Measurements from ENCODE around the gene KRT28.
"Not testable (repeated sequence)": the region's sequence is repeated elsewhere in the genome, so short reads cannot be mapped to it uniquely, and the experiment has no call there.

KRT28 gene

DNA sequence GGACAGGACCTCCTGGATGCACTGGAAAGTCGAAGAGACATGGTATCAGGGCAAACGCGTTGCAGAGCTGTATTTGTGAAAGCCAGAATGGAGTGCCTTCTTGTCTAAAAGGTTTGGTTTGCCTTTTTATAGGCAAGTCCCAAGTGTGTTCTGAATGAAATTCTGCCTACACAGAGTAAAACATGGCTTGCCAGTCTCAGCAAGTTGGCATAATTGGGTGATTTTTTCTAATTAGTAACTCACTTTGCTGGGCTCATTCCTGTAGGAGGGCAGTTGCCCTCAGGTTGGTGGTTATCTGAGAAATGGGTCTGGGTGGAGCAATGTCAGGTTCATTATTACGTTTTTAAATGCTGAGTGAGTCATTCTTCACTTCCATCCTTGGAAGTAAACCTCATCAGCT is 44.5 kb downstream of the KRT28 start, which contains the start of gene KRT25:
Gene KRT25, minus strand, starts transcription at position 101 of the 400 bp plus-strand sequence. Its CDS starts 60 bp downstream, at position 41.
- Histone ChIP-seq H3K79me2 (ENCODE audit: low read length) (no peaks in the 10 kb centered on the region), H3K4me2 (ENCODE audit: low read length) (no peak within 1 kb of the TSS), H3K9me3 (ENCODE audit: insufficient read depth, low read length) (peaks cover 11% of the 10 kb centered on the region; the same call in 1 of the 2 replicates), H3K27me3 (ENCODE audit: low read depth, low read length) (no peaks in the 10 kb centered on the region), H3K4me3 (ENCODE audit: low read length) (no peak within 1 kb of the TSS), H3K36me3 (replicated peaks; ENCODE audit: low read depth, low read length) (no peaks in the 10 kb centered on the region), H3K27ac (ENCODE audit: low read length) (no peak within 1 kb of the TSS), H4K20me1 (ENCODE audit: insufficient read depth, low read length) (no peaks in the 10 kb centered on the region), H3K4me1 (ENCODE audit: low read length) (no peaks in the 10 kb centered on the region), H3K9ac (ENCODE audit: low read length) (no peak within 1 kb of the TSS), H2AFZ (ENCODE audit: low read depth, low read length) (no peak within 1 kb of the TSS)
- TF ChIP-seq EZH2phosphoT487 (IDR thresholded peaks at IDR 0.05; ENCODE audit: low read depth): no peak
- TF ChIP-seq, protein P1, sequence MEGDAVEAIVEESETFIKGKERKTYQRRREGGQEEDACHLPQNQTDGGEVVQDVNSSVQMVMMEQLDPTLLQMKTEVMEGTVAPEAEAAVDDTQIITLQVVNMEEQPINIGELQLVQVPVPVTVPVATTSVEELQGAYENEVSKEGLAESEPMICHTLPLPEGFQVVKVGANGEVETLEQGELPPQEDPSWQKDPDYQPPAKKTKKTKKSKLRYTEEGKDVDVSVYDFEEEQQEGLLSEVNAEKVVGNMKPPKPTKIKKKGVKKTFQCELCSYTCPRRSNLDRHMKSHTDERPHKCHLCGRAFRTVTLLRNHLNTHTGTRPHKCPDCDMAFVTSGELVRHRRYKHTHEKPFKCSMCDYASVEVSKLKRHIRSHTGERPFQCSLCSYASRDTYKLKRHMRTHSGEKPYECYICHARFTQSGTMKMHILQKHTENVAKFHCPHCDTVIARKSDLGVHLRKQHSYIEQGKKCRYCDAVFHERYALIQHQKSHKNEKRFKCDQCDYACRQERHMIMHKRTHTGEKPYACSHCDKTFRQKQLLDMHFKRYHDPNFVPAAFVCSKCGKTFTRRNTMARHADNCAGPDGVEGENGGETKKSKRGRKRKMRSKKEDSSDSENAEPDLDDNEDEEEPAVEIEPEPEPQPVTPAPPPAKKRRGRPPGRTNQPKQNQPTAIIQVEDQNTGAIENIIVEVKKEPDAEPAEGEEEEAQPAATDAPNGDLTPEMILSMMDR (IDR thresholded peaks at IDR 0.05; ENCODE audit: low read depth, low read length): no peak

DNA sequence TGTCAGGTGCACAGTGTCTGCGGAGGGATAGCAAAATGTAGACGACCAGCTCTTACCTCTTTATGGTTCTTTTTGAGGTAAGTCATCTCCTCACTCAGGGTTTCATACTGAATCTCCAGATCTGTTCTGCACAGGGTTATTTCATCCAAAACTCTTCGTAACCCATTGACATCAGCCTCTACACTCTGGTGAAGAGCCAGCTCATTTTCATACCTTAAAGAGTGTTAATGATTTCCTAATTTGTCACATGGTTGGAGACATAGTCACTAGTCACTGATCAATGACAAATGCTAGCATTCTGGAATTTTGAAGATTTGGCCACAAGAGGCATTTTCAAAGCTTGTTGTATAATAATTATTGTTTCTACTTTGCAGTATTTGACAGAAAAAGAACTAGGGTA is 46.0 kb downstream of the KRT28 start:
- Histone ChIP-seq H3K4me1 (ENCODE audit: low read length) (no peaks in the 10 kb centered on the region), H2AFZ (ENCODE audit: low read depth, low read length) (no peak overlapping the region), H3K4me3 (ENCODE audit: low read length) (no peak overlapping the region), H4K20me1 (ENCODE audit: insufficient read depth, low read length) (no peaks in the 10 kb centered on the region), H3K27ac (ENCODE audit: low read length) (no peak overlapping the region), H3K9me3 (ENCODE audit: insufficient read depth, low read length) (no peaks in the 10 kb centered on the region), H3K79me2 (ENCODE audit: low read length) (no peaks in the 10 kb centered on the region), H3K9ac (ENCODE audit: low read length) (no peak overlapping the region), H3K27me3 (ENCODE audit: low read depth, low read length) (peaks cover under 1% of the 10 kb centered on the region; the same call in 1 of the 2 replicates), H3K36me3 (replicated peaks; ENCODE audit: low read depth, low read length) (no peaks in the 10 kb centered on the region), H3K4me2 (ENCODE audit: low read length) (no peak overlapping the region)
- no peak for TF ChIP-seq EZH2phosphoT487 (IDR thresholded peaks at IDR 0.05; ENCODE audit: low read depth)
- TF ChIP-seq, protein P1 (IDR thresholded peaks at IDR 0.05; ENCODE audit: low read depth, low read length): no peak

DNA sequence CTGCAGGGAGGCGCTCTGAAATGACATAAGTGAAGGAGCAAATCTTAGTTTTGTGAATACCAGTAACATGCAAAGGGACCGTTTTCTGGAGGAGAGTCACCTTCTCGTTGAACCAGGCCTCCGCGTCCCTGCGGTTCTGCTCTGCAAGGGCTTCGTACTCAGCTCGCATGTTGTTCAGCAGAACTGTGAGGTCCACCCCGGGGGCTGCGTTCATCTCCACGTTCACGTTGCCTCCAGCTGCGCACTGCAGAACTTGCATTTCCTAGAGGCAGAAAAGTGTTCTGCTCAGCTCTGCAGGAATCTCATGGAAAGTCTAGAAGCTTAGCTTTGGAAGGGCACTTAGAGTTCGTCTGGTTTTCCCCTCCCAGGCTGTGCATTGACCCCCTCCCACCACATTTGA is 48.7 kb downstream of the KRT28 start:
- H3K9ac ChIP-seq (ENCODE audit: low read length): no peak overlapping the region
- TF ChIP-seq EZH2phosphoT487 (IDR thresholded peaks at IDR 0.05; ENCODE audit: low read depth): no peak
- TF ChIP-seq, protein P1 (IDR thresholded peaks at IDR 0.05; ENCODE audit: low read depth, low read length): no peak
- H3K9me3 ChIP-seq (ENCODE audit: insufficient read depth, low read length): no peaks in the 10 kb centered on the region
- no peak overlapping the region for H3K4me2 ChIP-seq (ENCODE audit: low read length)
- H3K36me3 ChIP-seq (replicated peaks; ENCODE audit: low read depth, low read length): no peaks in the 10 kb centered on the region
- H3K4me1 ChIP-seq (ENCODE audit: low read length): no peaks in the 10 kb centered on the region
- H3K27ac ChIP-seq (ENCODE audit: low read length): no peak overlapping the region
- H3K4me3 ChIP-seq (ENCODE audit: low read length): no peak overlapping the region
- H2AFZ ChIP-seq (ENCODE audit: low read depth, low read length): no peak overlapping the region
- H3K79me2 ChIP-seq (ENCODE audit: low read length): no peaks in the 10 kb centered on the region
- peaks cover 5% of the 10 kb centered on the region; the same call in 1 of the 2 replicates for H3K27me3 ChIP-seq (ENCODE audit: low read depth, low read length)
- H4K20me1 ChIP-seq (ENCODE audit: insufficient read depth, low read length): no peaks in the 10 kb centered on the region

DNA sequence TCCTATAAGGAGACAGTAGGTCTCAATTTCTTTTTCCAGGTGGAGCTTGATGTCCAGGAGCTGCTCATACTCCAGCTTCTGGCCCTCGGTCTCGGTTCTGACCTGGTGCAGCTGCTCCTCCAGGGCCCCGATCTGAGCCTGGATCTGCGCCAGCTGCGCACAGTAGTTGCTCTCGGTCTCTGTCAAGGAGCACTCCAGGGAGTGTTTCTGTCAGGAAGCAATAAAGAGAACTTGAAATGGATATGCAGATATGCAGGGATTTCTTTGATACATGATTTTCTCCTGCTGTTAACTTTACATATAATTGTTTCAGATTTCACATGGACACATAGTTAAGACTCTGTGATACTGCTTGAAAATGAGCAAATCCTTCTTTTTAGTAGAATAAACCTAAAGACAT is 49.4 kb downstream of the KRT28 start:
- Histone ChIP-seq H3K27me3 (ENCODE audit: low read depth, low read length) (peaks cover 5% of the 10 kb centered on the region; the same call in 1 of the 2 replicates), H3K27ac (ENCODE audit: low read length) (no peak overlapping the region), H4K20me1 (ENCODE audit: insufficient read depth, low read length) (no peaks in the 10 kb centered on the region), H2AFZ (ENCODE audit: low read depth, low read length) (no peak overlapping the region), H3K9ac (ENCODE audit: low read length) (no peak overlapping the region), H3K79me2 (ENCODE audit: low read length) (no peaks in the 10 kb centered on the region), H3K4me1 (ENCODE audit: low read length) (no peaks in the 10 kb centered on the region), H3K9me3 (ENCODE audit: insufficient read depth, low read length) (no peaks in the 10 kb centered on the region), H3K4me3 (ENCODE audit: low read length) (no peak overlapping the region), H3K36me3 (replicated peaks; ENCODE audit: low read depth, low read length) (no peaks in the 10 kb centered on the region), H3K4me2 (ENCODE audit: low read length) (no peak overlapping the region)
- TF ChIP-seq EZH2phosphoT487 (IDR thresholded peaks at IDR 0.05; ENCODE audit: low read depth): no peak
- TF ChIP-seq, protein P1 (IDR thresholded peaks at IDR 0.05; ENCODE audit: low read depth, low read length): no peak

DNA sequence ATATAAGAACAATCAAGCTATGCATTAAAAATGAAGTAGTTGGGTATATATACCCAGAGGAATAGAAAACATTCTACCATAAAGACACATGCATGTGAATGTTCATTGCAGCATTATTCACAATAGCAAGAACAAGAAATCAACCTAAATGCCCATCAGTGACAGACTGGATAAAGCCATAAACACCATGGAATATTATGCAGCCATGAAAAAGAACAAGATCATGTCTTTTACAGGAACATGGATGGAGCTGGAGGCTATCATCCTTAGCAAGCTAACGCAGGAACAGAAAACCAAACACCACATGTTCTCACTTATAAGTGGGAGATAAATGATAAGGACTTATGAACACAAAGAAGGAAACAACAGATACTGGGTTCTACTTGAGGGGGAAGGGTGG is 51.1 kb downstream of the KRT28 start:
- not testable (repeated sequence) for H3K27ac ChIP-seq (ENCODE audit: low read length); H3K4me1 ChIP-seq (ENCODE audit: low read length); H2AFZ ChIP-seq (ENCODE audit: low read depth, low read length)

More for the DNA sequence above, 51.1 kb downstream of the KRT28 start:
- H3K27me3 ChIP-seq (ENCODE audit: low read depth, low read length); H3K79me2 ChIP-seq (ENCODE audit: low read length); H3K36me3 ChIP-seq (replicated peaks; ENCODE audit: low read depth, low read length); H3K9me3 ChIP-seq (ENCODE audit: insufficient read depth, low read length); H3K4me3 ChIP-seq (ENCODE audit: low read length); H3K4me2 ChIP-seq (ENCODE audit: low read length); H3K9ac ChIP-seq (ENCODE audit: low read length); H4K20me1 ChIP-seq (ENCODE audit: insufficient read depth, low read length): not testable (repeated sequence)
